GM19328 (cell line): ENCODE measurements around the gene OR52N1.

Experiments used
- ATAC-seq: cut with Tn5 transposase; IDR thresholded peaks from one replicate; pipeline ENCODE4 v1.9.1; 2021; ENCODE audit warnings: mild to moderate bottlenecking, moderate library complexity; ENCODE audit not compliant: unreplicated experiment

OR52N1 gene

GRCh38 chr11:5791165-5791564, at the start of gene OR52N1:
Gene OR52N1 (minus strand): TSS chr11:5791265. CDS start chr11:5788816, 2,449 bp downstream.
- ATAC-seq: no peak

- no peak for ATAC-seq
Observed at GRCh38 chr11:5837695-5838094, 46.6 kb upstream of the OR52N1 start.

GRCh38 chr11:5833446-5833845, 42.4 kb upstream of the OR52N1 start:
- ATAC-seq: no peak

- ATAC-seq: no peak
Observed at GRCh38 chr11:5831196-5831829, 40.2 kb upstream of the OR52N1 start.

GRCh38 chr11:5818245-5818886, 27.3 kb upstream of the OR52N1 start:
- peak; percentile 64 for ATAC-seq

GRCh38 chr11:5815534-5815933, 24.5 kb upstream of the OR52N1 start:
- ATAC-seq: no peak

GRCh38 chr11:5809905-5810795, 19.1 kb upstream of the OR52N1 start:
- no peak for ATAC-seq

- peak; percentile 42 for ATAC-seq
Observed at GRCh38 chr11:5809122-5809519, 18.1 kb upstream of the OR52N1 start.

GRCh38 chr11:5808500-5809121, 17.5 kb upstream of the OR52N1 start, which contains the start of gene OR52N2:
Gene OR52N2 (plus strand): TSS chr11:5808924. CDS start chr11:5820336, 11,412 bp downstream.
- ATAC-seq: peak; percentile 84

- ATAC-seq: no peak
Observed at GRCh38 chr11:5807580-5807979, 16.5 kb upstream of the OR52N1 start.

- no peak for ATAC-seq
Observed at GRCh38 chr11:5803982-5804381, 12.9 kb upstream of the OR52N1 start.

GRCh38 chr11:5796541-5796940, 5.5 kb upstream of the OR52N1 start:
- ATAC-seq: no peak

GRCh38 chr11:5783255-5783654, 7.8 kb downstream of the OR52N1 start, which contains the start of gene OR52N5:
Gene OR52N5 (minus strand): TSS chr11:5783355. CDS start chr11:5778634, 4,721 bp downstream.
- ATAC-seq: no peak

- no peak for ATAC-seq
Observed at GRCh38 chr11:5767056-5767455, 24.0 kb downstream of the OR52N1 start.

GRCh38 chr11:5753943-5754342, 37.1 kb downstream of the OR52N1 start, which contains the start of gene OR52N4:
Gene OR52N4 (plus strand): TSS chr11:5754243. CDS start chr11:5754741, 498 bp downstream.
- no peak for ATAC-seq

GRCh38 chr11:5749836-5750235, 41.2 kb downstream of the OR52N1 start:
- ATAC-seq: no peak

- no peak for ATAC-seq
Observed at GRCh38 chr11:5746614-5747013, 44.5 kb downstream of the OR52N1 start.

GRCh38 chr11:5738431-5738830, 52.6 kb downstream of the OR52N1 start:
- ATAC-seq: no peak

- ATAC-seq: no peak
Observed at GRCh38 chr11:5737670-5738392, 53.2 kb downstream of the OR52N1 start.

GRCh38 chr11:5737091-5737490, 54.0 kb downstream of the OR52N1 start:
- no peak for ATAC-seq
